ENCODE measurements around the gene TNKS1BP1.

DNA sequence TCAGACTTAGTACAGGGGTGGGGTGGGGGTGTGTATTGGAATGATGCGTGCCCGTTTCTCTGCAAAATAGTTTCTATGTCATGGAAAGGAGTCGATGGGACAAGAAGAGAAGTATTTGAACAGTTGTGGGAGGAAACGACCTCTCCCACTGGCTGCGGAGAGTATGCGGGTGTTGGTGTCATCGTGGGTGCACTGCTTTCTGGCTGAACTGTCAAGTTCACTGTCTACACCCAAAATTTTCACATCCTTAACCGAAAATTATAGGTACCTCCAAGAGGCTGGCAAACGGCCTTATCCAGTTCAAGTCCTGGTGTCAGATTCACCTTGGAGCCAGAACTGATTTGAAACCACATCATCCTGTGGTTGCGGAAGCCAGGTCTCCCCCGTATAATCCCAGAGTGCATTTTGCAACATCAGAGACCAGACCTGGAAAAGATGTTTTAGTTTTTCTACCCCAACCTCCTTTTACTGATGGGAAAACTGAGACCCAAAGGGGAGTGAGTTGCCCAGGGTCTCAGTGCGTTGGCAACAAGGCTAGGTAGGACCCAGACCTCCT is 11.4 kb upstream of the TNKS1BP1 start:
- TF ChIP-seq GATA2 (IDR thresholded peaks at IDR 0.05; ENCODE audit: low read depth, low read length) = no peak
- TF ChIP-seq GATA3 (IDR thresholded peaks at IDR 0.05; ENCODE audit: low read depth, low read length) = no peak

All from SH-SY5Y (cell line).